Measurements from ENCODE around the gene ADGRA1.

DNA sequence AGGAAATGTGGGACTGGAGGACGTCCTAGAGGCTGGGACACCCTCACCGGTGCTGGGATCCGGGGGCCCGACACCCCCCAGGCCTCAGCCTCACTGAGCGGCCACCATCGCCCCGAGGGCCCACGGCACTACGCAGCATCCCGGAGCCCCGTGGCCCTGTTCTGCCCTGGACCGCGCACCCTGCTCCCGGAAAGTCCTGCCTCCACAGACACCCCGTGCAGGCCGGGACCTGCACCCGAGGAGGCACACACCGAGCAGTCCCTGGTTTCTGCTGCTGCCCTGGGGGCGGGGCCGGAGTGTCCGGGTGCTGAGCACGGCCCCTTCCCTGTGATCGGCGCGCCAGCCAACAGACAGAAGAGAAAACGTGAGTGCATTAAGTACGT, 54.2 kb downstream of the ADGRA1 start:
- TF ChIP-seq, protein P1, sequence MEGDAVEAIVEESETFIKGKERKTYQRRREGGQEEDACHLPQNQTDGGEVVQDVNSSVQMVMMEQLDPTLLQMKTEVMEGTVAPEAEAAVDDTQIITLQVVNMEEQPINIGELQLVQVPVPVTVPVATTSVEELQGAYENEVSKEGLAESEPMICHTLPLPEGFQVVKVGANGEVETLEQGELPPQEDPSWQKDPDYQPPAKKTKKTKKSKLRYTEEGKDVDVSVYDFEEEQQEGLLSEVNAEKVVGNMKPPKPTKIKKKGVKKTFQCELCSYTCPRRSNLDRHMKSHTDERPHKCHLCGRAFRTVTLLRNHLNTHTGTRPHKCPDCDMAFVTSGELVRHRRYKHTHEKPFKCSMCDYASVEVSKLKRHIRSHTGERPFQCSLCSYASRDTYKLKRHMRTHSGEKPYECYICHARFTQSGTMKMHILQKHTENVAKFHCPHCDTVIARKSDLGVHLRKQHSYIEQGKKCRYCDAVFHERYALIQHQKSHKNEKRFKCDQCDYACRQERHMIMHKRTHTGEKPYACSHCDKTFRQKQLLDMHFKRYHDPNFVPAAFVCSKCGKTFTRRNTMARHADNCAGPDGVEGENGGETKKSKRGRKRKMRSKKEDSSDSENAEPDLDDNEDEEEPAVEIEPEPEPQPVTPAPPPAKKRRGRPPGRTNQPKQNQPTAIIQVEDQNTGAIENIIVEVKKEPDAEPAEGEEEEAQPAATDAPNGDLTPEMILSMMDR (IDR thresholded peaks at IDR 0.05; ENCODE audit: low read depth, low read length): no peak
- no peak for TF ChIP-seq EZH2phosphoT487 (IDR thresholded peaks at IDR 0.05; ENCODE audit: low read depth)
